ENCODE data around the gene DOCK4.

Gene DOCK4

DNA sequence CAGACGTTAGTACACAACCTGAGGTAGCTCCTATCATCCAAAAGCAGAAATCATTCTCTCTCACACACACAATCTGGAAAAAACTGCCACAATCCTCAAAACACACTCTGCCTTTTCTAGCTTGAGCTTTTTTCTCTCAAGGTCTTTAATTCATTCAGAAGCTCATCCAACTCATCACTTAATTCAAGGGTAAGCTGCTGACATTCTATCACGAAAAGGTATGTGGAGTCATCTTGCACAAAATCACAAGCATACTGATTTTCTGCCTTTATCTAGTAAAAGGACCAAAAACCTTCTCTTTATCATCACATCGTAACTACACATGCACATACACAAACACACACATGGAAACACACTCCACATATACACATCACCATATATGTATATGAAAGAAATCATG, 32.0 kb downstream of the DOCK4 start:
- no peak overlapping the region for H3K9ac ChIP-seq (ENCODE audit: low read length)
- H3K36me3 ChIP-seq (ENCODE audit: low read length): no peaks in the 10 kb centered on the region
- no peaks in the 10 kb centered on the region for H3K9me3 ChIP-seq (ENCODE audit: insufficient read depth, low read length)
- TF ChIP-seq EZH2phosphoT487 (conservative IDR thresholded peaks at IDR 0.05; ENCODE audit: low read length): no peak
- TF ChIP-seq, protein P1, sequence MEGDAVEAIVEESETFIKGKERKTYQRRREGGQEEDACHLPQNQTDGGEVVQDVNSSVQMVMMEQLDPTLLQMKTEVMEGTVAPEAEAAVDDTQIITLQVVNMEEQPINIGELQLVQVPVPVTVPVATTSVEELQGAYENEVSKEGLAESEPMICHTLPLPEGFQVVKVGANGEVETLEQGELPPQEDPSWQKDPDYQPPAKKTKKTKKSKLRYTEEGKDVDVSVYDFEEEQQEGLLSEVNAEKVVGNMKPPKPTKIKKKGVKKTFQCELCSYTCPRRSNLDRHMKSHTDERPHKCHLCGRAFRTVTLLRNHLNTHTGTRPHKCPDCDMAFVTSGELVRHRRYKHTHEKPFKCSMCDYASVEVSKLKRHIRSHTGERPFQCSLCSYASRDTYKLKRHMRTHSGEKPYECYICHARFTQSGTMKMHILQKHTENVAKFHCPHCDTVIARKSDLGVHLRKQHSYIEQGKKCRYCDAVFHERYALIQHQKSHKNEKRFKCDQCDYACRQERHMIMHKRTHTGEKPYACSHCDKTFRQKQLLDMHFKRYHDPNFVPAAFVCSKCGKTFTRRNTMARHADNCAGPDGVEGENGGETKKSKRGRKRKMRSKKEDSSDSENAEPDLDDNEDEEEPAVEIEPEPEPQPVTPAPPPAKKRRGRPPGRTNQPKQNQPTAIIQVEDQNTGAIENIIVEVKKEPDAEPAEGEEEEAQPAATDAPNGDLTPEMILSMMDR (IDR thresholded peaks at IDR 0.05; ENCODE audit: insufficient read depth, low read length, poor library complexity, severe bottlenecking): no peak
- no peaks in the 10 kb centered on the region for H3K27me3 ChIP-seq (ENCODE audit: low read length)
- H3K79me2 ChIP-seq (ENCODE audit: insufficient read depth, low read length): no peaks in the 10 kb centered on the region
- no peak overlapping the region for H2AFZ ChIP-seq (ENCODE audit: low read depth, low read length, severe bottlenecking)
- no peaks in the 10 kb centered on the region for H3F3A ChIP-seq (ENCODE audit: insufficient read depth)
- H3K9me2 ChIP-seq (replicated peaks; ENCODE audit: insufficient read depth, low read length): no peaks in the 10 kb centered on the region
- no peak overlapping the region for H3K4me3 ChIP-seq (ENCODE audit: insufficient read depth, low read length, poor library complexity, severe bottlenecking)
- H3K27ac ChIP-seq (ENCODE audit: low read depth, low read length): no peak overlapping the region
- no peaks in the 10 kb centered on the region for H4K20me1 ChIP-seq (ENCODE audit: low read depth, low read length)
- H3K4me2 ChIP-seq (ENCODE audit: low read depth, low read length, poor library complexity, severe bottlenecking): no peak overlapping the region

DNA sequence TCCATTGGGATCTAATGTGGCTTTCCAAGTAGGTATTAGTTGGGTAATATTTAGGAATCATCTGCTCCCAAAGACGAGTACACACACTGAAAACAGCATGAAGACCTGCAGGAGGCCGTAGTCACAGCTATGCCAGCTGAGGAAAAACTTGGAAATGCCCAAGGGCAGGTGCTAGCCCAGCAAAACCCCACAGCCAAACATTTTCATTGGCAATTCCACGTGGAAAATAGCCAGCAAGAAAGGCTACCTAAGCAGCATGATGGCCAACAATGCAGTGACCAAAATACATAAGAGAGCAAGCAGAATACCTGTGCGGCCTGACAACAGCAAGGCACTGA, 32.7 kb downstream of the DOCK4 start:
- Histone ChIP-seq H3K4me3 (ENCODE audit: insufficient read depth, low read length, poor library complexity, severe bottlenecking) (no peak overlapping the region), H2AFZ (ENCODE audit: low read depth, low read length, severe bottlenecking) (no peak overlapping the region), H3K79me2 (ENCODE audit: insufficient read depth, low read length) (no peaks in the 10 kb centered on the region)

DNA sequence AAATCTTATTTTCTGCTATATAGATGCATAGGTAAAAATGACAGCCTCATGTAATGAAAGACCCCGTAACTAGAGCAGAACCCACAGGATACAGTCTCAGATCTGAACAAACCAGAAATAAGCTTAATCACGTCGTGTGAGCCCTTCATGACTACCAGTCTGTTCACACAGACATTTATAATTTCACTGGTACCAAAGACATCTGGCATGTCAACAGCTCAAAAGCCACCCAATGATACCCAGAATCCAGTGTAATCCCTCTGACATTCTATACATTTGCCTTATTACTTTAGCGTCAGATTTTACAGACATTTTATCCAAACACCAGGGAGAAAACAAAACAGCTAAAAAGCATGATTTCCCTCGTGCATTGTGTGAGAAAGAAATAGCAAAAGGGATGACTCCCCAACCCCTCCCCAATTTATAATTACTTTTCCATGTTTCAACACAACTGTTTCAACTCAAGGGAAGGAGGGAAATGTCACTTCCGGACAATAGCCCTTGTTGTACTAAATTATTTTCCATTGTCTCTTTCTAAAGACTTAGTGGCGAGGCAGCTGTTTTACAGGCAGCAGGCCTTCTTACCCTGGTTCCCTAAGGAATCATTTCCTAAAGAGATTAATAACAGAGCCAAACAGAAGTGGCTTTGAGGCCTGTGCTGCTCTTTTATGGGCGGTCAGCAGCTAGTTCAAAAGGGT, 33.2 kb downstream of the DOCK4 start:
- no peaks in the 10 kb centered on the region for H3K79me2 ChIP-seq (ENCODE audit: insufficient read depth, low read length)
- H2AFZ ChIP-seq (ENCODE audit: low read depth, low read length, severe bottlenecking): no peak overlapping the region
- no peak overlapping the region for H3K27ac ChIP-seq (ENCODE audit: low read depth, low read length)

More for the DNA sequence above, 32.7 kb downstream of the DOCK4 start:
- no peaks in the 10 kb centered on the region for H3K36me3 ChIP-seq (ENCODE audit: low read length)
- TF ChIP-seq, protein P1 (IDR thresholded peaks at IDR 0.05; ENCODE audit: insufficient read depth, low read length, poor library complexity, severe bottlenecking): no peak
- TF ChIP-seq EZH2phosphoT487 (conservative IDR thresholded peaks at IDR 0.05; ENCODE audit: low read length): no peak
- H3K27me3 ChIP-seq (ENCODE audit: low read length): no peaks in the 10 kb centered on the region
- H4K20me1 ChIP-seq (ENCODE audit: low read depth, low read length): no peaks in the 10 kb centered on the region
- H3K9me2 ChIP-seq (replicated peaks; ENCODE audit: insufficient read depth, low read length): no peaks in the 10 kb centered on the region
- H3K9ac ChIP-seq (ENCODE audit: low read length): no peak overlapping the region
- no peaks in the 10 kb centered on the region for H3K9me3 ChIP-seq (ENCODE audit: insufficient read depth, low read length)
- H3F3A ChIP-seq (ENCODE audit: insufficient read depth): no peaks in the 10 kb centered on the region
- no peak overlapping the region for H3K27ac ChIP-seq (ENCODE audit: low read depth, low read length)
- H3K4me2 ChIP-seq (ENCODE audit: low read depth, low read length, poor library complexity, severe bottlenecking): no peak overlapping the region

More for the DNA sequence above, 33.2 kb downstream of the DOCK4 start:
- TF ChIP-seq, protein P1 (IDR thresholded peaks at IDR 0.05; ENCODE audit: insufficient read depth, low read length, poor library complexity, severe bottlenecking): no peak
- TF ChIP-seq EZH2phosphoT487 (conservative IDR thresholded peaks at IDR 0.05; ENCODE audit: low read length): no peak
- Histone ChIP-seq H4K20me1 (ENCODE audit: low read depth, low read length) (no peaks in the 10 kb centered on the region), H3K9ac (ENCODE audit: low read length) (no peak overlapping the region), H3K9me2 (replicated peaks; ENCODE audit: insufficient read depth, low read length) (no peaks in the 10 kb centered on the region), H3K9me3 (ENCODE audit: insufficient read depth, low read length) (no peaks in the 10 kb centered on the region), H3K36me3 (ENCODE audit: low read length) (no peaks in the 10 kb centered on the region), H3K27me3 (ENCODE audit: low read length) (no peaks in the 10 kb centered on the region), H3K4me3 (ENCODE audit: insufficient read depth, low read length, poor library complexity, severe bottlenecking) (no peak overlapping the region), H3K4me2 (ENCODE audit: low read depth, low read length, poor library complexity, severe bottlenecking) (no peak overlapping the region), H3F3A (ENCODE audit: insufficient read depth) (no peaks in the 10 kb centered on the region)
